ENCODE results near the gene RIN3. TPM values are rescaled to one million over a fixed set of nuclear protein-coding genes. Genes with fewer than 3 reads are reported as not detected.

RIN3 gene
- total and polyA plus RNA-seq, 8 donors, result 13.8 to 54.8 (median 18.0) TPM

GRCh38 chr14:92701826-92702225, 188.2 kb downstream of the RIN3 start:
- no peak for TF ChIP-seq CTCF (IDR thresholded peaks at IDR 0.05)
- Histone ChIP-seq H3K9me3 (no peaks in the 10 kb centered on the region), H3K27ac (no peak overlapping the region), H3K4me3 (no peak overlapping the region), H3K36me3 (peaks cover 0 to 38% of the 10 kb centered on the region in 2 donors), H3K4me1 (peaks cover 0 to 30% of the 10 kb centered on the region in 2 donors), H3K27me3 (no peaks in the 10 kb centered on the region)
- DNase-seq (peak in 1 of 4 donors; percentile 20), ATAC-seq (no peak)
- intact Hi-C loops (cut with DNase I), result no loop called here

- Histone ChIP-seq H3K27ac (no peak overlapping the region), H3K4me1 (peaks cover 0 to 30% of the 10 kb centered on the region in 2 donors), H3K27me3 (no peaks in the 10 kb centered on the region), H3K4me3 (no peak overlapping the region), H3K36me3 (peaks cover 0 to 44% of the 10 kb centered on the region in 2 donors), H3K9me3 (no peaks in the 10 kb centered on the region)
- DNase-seq (peak in 1 of 4 donors; percentile 52), ATAC-seq (peak; percentile 63)
- intact Hi-C loops (cut with DNase I), result no loop called here
- no peak for TF ChIP-seq CTCF (IDR thresholded peaks at IDR 0.05)
Observed at GRCh38 chr14:92702441-92702918, 188.9 kb downstream of the RIN3 start.

GRCh38 chr14:92703516-92703915, 189.9 kb downstream of the RIN3 start:
- no peak for DNase-seq
- Histone ChIP-seq H3K4me1 (peaks cover 0 to 27% of the 10 kb centered on the region in 2 donors), H3K36me3 (peaks cover 0 to 55% of the 10 kb centered on the region in 2 donors), H3K27me3 (no peaks in the 10 kb centered on the region), H3K27ac (no peak overlapping the region), H3K4me3 (no peak overlapping the region), H3K9me3 (no peaks in the 10 kb centered on the region)
- no peak for TF ChIP-seq CTCF (IDR thresholded peaks at IDR 0.05)
- intact Hi-C loops (cut with DNase I), result no loop called here
- ATAC-seq, result no peak

- DNase-seq (no peak), ATAC-seq (peak; percentile 39)
- Histone ChIP-seq H3K4me3 (no peak overlapping the region), H3K36me3 (peaks cover 0 to 56% of the 10 kb centered on the region in 2 donors), H3K9me3 (no peaks in the 10 kb centered on the region), H3K27ac (peak overlapping the region in 1 of 2 donors; percentile 51), H3K4me1 (peaks cover 0 to 27% of the 10 kb centered on the region in 2 donors), H3K27me3 (no peaks in the 10 kb centered on the region)
- TF ChIP-seq CTCF (IDR thresholded peaks at IDR 0.05), result no peak
- intact Hi-C loops (cut with DNase I), result no loop called here
Observed at GRCh38 chr14:92704036-92704804, 190.6 kb downstream of the RIN3 start.

- DNase-seq (no peak), ATAC-seq (no peak)
- Histone ChIP-seq H3K9me3 (no peaks in the 10 kb centered on the region), H3K27ac (peak overlapping the region in 1 of 2 donors; percentile 51), H3K4me3 (no peak overlapping the region), H3K4me1 (peaks cover 0 to 27% of the 10 kb centered on the region in 2 donors), H3K36me3 (peaks cover 0 to 62% of the 10 kb centered on the region in 2 donors), H3K27me3 (no peaks in the 10 kb centered on the region)
- intact Hi-C loops (cut with DNase I), result no loop called here
- no peak for TF ChIP-seq CTCF (IDR thresholded peaks at IDR 0.05)
Observed at GRCh38 chr14:92704821-92705220, 191.2 kb downstream of the RIN3 start.
